ENCODE data around the gene LYRM4. TPM values are rescaled to one million over a fixed set of nuclear protein-coding genes. Genes with fewer than 3 reads are reported as not detected.

LYRM4 gene
- total RNA-seq, 1 donor from 2014 or later, result 15.7 TPM

- DNase-seq (ENCODE audit: low read depth in 2 of 2), result no peak
Measured at GRCh38 chr6:5099537-5099936, 161.2 kb downstream of the LYRM4 start.

GRCh38 chr6:5098501-5099270 is 162.1 kb downstream of the LYRM4 start:
- DNase-seq (ENCODE audit: low read depth in 2 of 2), result no peak

- DNase-seq (ENCODE audit: low read depth in 2 of 2), result no peak
Measured at GRCh38 chr6:5096482-5096881, 164.3 kb downstream of the LYRM4 start.

- no peak for DNase-seq (ENCODE audit: low read depth in 2 of 2)
Measured at GRCh38 chr6:5095236-5095635, 165.5 kb downstream of the LYRM4 start.

GRCh38 chr6:5094327-5094726 is 166.4 kb downstream of the LYRM4 start:
- DNase-seq (ENCODE audit: low read depth in 2 of 2), result no peak

GRCh38 chr6:5093231-5094015 is 167.3 kb downstream of the LYRM4 start:
- no peak for DNase-seq (ENCODE audit: low read depth in 2 of 2)

GRCh38 chr6:5091210-5092069 is 169.3 kb downstream of the LYRM4 start:
- DNase-seq (ENCODE audit: low read depth in 2 of 2), result no peak

GRCh38 chr6:5090603-5091002 is 170.1 kb downstream of the LYRM4 start:
- no peak for DNase-seq (ENCODE audit: low read depth in 2 of 2)

- peak; percentile 18 to 46 for DNase-seq (ENCODE audit: low read depth in 2 of 2)
Measured at GRCh38 chr6:5089481-5090438, 171.0 kb downstream of the LYRM4 start.

GRCh38 chr6:5088780-5089179 is 172.0 kb downstream of the LYRM4 start:
- no peak for DNase-seq (ENCODE audit: low read depth in 2 of 2)

GRCh38 chr6:5087389-5087788 is 173.4 kb downstream of the LYRM4 start:
- DNase-seq (ENCODE audit: low read depth in 2 of 2), result no peak

- no peak for DNase-seq (ENCODE audit: low read depth in 2 of 2)
Measured at GRCh38 chr6:5086294-5086890, 174.4 kb downstream of the LYRM4 start.

GRCh38 chr6:5085648-5086293 is 175.0 kb downstream of the LYRM4 start:
- peak in 1 of 2 donors; percentile 59 for DNase-seq (ENCODE audit: low read depth in 2 of 2)

GRCh38 chr6:5084781-5085647 is 175.7 kb downstream of the LYRM4 start, which contains the start of gene PPP1R3G:
PPP1R3G (plus strand) TSS chr6:5085341; CDS start chr6:5085486, 145 bp downstream.
- DNase-seq (ENCODE audit: low read depth in 2 of 2), result peak in 1 of 2 donors; percentile 76

- no peak for DNase-seq (ENCODE audit: low read depth in 2 of 2)
Measured at GRCh38 chr6:5084360-5084780, 176.4 kb downstream of the LYRM4 start.

GRCh38 chr6:5083813-5084359 is 176.9 kb downstream of the LYRM4 start:
- no peak for DNase-seq (ENCODE audit: low read depth in 2 of 2)

GRCh38 chr6:5083307-5083583 is 177.5 kb downstream of the LYRM4 start:
- no peak for DNase-seq (ENCODE audit: low read depth in 2 of 2)

- no peak for DNase-seq (ENCODE audit: low read depth in 2 of 2)
Measured at GRCh38 chr6:5082487-5083306, 178.1 kb downstream of the LYRM4 start.

Data from dermis microvascular lymphatic vessel endothelial cell (primary cell).